NCI-H187 treated with DMSO at 0.1 percent for 48 hours (cell line): ENCODE measurements around the gene MYLIP.

ENCODE experiments used
- DNase-seq: peaks from one replicate; lab custom pipeline; 2025; lab: John Stamatoyannopoulos, UW

The MYLIP gene

GRCh38 chr6:16141514-16141913 lies 12.6 kb downstream of the MYLIP start:
- no peak for DNase-seq

GRCh38 chr6:16145038-16145437 lies 16.2 kb downstream of the MYLIP start:
- DNase-seq, result no peak

GRCh38 chr6:16146028-16146427 lies 17.1 kb downstream of the MYLIP start:
- no peak for DNase-seq

GRCh38 chr6:16146527-16146955 lies 17.7 kb downstream of the MYLIP start:
- DNase-seq, result no peak

- no peak for DNase-seq
Observed at GRCh38 chr6:16148498-16148897, 19.6 kb downstream of the MYLIP start.

GRCh38 chr6:16149305-16149704 lies 20.4 kb downstream of the MYLIP start:
- no peak for DNase-seq

GRCh38 chr6:16150098-16150497 lies 21.2 kb downstream of the MYLIP start:
- DNase-seq, result no peak

- DNase-seq, result no peak
Observed at GRCh38 chr6:16153211-16153820, 24.4 kb downstream of the MYLIP start.

- DNase-seq, result no peak
Observed at GRCh38 chr6:16154904-16155303, 26.0 kb downstream of the MYLIP start.

- DNase-seq, result no peak
Observed at GRCh38 chr6:16157492-16157891, 28.6 kb downstream of the MYLIP start.

- no peak for DNase-seq
Observed at GRCh38 chr6:16157909-16158308, 29.0 kb downstream of the MYLIP start.

GRCh38 chr6:16158943-16159557 lies 30.2 kb downstream of the MYLIP start:
- DNase-seq, result no peak

- DNase-seq, result no peak
Observed at GRCh38 chr6:16160794-16161193, 31.9 kb downstream of the MYLIP start.

- DNase-seq, result no peak
Observed at GRCh38 chr6:16162003-16162402, 33.1 kb downstream of the MYLIP start.

GRCh38 chr6:16163066-16163465 lies 34.2 kb downstream of the MYLIP start:
- DNase-seq, result no peak

GRCh38 chr6:16163535-16164300 lies 34.8 kb downstream of the MYLIP start:
- no peak for DNase-seq

- DNase-seq, result no peak
Observed at GRCh38 chr6:16165641-16166040, 36.8 kb downstream of the MYLIP start.

- no peak for DNase-seq
Observed at GRCh38 chr6:16166871-16167608, 38.2 kb downstream of the MYLIP start.

- no peak for DNase-seq
Observed at GRCh38 chr6:16168121-16168520, 39.2 kb downstream of the MYLIP start.

- no peak for DNase-seq
Observed at GRCh38 chr6:16168858-16169257, 40.0 kb downstream of the MYLIP start.

- DNase-seq, result no peak
Observed at GRCh38 chr6:16171400-16171799, 42.5 kb downstream of the MYLIP start.

- no peak for DNase-seq
Observed at GRCh38 chr6:16173167-16173940, 44.5 kb downstream of the MYLIP start.
